HG03378 (cell line): Measurements from ENCODE around the gene DCLK1.

Experiments
- ATAC-seq: cut with Tn5 transposase; IDR thresholded peaks from one replicate; pipeline ENCODE4 v1.9.1; 2021; ENCODE audit warnings: mild to moderate bottlenecking, moderate library complexity; ENCODE audit not compliant: unreplicated experiment

Gene DCLK1

DNA sequence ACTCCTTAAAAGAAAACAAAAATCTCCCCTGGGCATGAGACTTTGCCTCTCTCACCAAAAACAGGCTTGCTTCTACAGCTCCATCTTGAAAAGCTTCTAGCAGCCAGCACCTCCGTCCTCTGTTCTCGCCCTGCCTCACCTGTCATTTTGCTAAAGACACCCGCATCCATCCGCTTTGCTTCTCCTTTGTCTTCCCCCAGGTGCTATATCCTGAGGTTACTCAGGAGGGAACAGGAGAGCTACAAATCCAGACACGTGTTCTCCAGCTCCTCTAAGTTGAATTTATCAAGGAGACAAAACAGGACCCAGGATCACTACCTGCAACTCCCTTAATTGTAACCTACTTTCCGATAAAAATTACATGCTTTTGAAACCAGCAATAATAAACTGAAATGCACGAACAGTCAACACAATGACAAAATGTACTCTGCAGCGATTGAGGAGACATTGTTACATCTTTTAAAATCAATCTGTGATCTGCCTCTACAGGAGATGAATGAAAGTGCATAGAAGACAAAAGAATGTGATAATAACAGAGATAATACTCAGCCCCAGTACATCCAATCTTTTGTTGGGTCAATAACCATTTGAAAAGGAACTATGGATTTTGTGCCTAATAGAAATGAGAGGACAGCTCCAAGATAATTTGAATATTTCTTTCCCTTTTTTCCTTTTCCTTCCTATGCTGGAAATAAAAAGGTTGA, 221.2 kb downstream of the DCLK1 start:
- no peak for ATAC-seq

DNA sequence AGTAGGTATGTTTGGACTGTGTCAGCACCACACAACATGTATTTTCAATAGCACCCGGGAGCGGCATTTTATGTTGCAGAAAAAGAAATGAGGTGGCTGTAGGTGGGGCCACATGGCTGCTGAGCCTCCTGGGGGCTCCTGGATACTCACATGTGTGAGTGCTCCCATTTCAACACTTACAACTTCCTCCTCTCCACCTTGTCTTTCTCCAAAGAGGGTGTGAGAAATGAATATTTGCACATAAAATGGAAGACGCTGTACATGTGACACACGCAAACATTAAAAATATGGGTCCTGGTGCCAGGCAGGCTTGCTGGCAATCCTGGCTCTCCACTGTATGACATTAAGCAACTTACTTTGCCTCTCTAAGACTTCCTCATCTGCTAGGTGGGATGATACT, 222.1 kb downstream of the DCLK1 start:
- no peak for ATAC-seq

DNA sequence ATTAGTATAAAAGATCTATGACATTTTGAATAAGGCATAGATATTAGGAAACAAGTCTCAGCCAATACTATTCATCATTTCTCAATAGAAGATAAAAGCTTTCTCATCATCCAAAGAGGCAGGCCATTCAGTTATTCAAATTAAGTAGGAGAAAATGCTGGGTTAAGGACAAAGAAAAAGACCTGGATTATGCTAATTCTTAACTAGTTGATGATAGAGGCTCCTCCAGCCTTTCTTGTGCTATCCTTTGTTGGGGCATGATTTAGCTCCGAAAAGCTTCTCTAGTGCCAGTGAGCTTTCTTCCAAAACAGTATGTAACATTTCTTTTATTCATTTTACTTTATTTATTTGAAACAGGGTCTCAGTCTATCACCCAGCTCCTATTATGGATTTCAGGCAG, 223.0 kb downstream of the DCLK1 start:
- no peak for ATAC-seq

DNA sequence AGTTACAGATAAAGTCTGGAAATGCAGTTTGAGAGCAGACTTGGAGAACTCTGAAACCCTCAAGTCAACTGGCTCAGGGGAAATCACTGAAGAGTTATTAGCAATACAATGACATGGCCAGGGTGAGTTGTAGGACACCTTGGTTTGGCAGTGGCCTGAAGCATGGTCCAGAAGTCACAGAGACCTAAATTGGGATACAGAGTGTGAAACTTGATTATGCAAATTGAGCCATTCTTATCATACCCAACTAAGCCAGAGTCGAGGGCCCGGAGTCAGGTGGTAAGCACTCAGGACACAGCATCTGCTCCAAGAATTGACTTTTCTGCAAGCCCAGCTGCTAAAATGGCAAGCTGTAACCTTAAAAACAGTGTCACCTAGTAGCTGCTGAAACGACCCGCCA, 224.5 kb downstream of the DCLK1 start:
- ATAC-seq = no peak

DNA sequence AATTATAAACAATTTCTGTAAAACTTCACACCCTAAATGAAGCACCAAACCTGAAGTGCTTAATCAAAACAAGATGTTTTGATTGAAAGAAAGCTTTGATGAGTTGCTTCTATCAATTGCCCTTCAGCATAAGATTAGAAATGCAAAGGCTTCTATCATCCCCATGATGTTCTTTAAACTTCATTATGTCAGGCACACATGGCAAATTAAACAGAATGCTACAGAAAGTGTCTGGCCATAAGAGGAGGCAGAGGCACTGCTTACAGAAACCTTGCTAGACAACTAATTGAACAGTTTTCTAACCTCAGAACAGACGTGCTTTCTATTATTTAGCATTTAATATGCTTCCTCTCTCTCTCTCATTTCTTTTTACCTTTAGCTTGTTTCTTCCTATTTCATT, 228.1 kb downstream of the DCLK1 start:
- ATAC-seq = no peak

DNA sequence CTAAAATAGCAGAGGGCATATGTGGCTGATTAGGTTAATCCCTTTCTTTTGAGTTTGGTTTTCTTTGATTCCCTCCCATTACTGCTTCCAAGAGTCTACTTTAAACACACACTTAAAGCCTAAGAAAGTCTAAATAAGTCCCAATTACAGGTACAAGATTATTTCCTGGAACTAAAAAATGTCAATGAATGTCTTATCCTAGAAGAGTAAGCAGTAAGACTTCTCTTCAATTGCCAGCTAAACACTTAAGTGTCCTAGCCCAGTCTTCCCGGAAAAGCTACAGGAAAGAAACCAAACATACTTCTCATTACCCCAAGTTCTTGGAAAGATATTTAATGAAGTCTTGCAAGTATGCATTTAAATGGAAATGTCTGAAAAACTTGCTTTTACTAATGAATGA, 233.1 kb downstream of the DCLK1 start:
- no peak for ATAC-seq

DNA sequence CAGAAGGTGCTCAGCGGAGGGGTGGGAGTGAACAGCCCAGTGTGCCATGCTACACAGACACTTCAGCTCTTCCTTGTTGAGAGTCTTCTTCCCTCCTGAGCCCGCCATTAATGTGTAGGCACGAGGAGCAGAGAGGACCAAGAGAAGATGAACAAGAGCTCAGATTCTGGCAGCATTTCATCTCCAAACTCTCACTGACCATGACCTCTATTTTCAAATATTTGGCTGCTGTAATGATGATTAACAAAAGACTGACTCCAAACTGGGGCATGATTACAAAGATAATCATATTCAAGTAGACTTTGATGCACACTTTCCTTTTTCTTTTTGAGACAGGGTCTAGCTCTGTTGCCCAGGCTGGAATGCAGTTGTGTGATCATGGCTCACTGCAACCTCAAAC, 236.5 kb downstream of the DCLK1 start:
- no peak for ATAC-seq

DNA sequence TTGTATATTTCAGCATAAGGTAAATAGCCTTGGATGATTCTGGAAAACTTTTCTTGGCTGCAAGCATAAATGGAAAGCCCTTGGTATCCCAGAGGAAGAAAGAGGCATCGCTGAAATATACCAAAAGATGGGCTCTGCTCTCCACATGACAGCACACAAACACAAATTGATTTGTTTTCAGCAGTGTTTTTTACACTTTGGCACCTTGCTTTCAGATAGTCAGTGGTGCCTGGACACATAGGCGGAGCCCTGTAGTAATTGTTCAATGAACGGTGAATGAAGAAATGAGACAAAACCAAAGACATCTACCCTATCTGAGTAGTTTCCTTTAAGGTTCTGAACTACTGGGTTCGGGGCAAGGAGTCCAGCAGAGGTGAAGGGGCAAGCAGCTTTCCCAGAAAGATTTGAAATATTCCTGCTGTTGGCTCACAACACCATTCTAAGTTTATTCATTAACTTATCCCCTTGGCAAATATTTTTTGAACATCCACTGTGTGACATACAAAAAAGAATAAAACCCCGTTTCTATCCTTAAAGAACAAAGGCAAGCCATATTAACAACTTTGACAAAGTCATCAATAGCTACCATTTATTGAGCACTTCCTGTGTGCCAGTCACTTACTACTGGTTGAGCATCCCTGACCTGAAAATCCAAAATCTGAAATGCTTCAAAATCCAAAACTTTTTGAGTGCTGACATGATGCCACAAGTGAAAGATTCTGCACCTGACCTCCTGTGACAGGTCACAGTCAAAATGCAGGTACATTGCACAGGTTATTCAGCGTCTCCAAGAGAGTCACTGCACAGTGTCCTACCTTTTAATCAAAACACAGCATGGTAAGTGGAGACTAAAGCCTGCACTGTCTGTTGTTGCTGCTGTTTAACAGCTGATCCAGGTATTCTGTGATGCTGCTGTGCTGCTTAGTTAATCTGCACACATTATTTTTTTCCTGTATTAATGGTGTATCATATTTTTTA, 238.1 kb downstream of the DCLK1 start:
- ATAC-seq = no peak

DNA sequence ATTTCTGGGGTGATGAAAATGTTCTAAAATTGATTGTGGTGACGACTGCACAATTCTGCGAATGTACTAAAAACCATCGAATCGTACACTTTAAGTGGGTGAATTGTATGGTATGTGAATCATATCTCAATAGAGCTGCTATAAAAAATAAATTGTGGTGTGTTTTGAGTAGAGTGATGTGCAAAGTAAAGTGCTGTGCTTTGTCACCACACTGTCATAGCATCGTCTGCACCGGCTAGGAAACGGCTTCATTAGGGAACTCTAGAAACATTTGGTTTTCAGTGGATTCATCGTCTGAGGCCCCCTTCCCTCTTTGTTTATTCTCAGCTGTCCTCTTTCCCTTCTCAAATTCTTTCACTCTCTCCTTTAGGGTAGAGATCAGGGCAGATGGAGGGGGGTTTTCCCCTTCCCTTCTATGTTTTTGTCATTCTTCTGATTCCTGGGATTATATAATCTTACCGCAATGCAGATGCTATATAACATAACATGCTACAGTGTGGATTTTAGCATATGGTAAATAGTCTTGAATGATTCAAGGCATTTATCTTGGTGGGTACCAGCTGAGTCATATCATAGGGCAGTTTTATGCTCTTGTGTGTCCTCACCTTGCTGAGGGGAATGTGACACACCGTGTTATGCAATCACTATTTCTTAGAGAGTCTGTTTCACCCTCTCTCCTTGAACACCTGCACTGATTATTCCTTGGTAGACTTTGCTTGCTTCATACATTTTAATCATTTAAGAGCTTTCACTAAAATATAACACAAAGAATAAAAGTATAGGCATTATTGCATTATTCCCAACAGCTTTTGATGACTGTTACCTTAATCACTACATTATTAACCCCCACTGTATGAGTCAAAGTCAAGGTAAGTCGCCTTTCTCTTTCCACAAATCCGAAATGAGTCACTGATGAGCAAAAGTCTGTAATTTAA, 239.4 kb downstream of the DCLK1 start:
- no peak for ATAC-seq

DNA sequence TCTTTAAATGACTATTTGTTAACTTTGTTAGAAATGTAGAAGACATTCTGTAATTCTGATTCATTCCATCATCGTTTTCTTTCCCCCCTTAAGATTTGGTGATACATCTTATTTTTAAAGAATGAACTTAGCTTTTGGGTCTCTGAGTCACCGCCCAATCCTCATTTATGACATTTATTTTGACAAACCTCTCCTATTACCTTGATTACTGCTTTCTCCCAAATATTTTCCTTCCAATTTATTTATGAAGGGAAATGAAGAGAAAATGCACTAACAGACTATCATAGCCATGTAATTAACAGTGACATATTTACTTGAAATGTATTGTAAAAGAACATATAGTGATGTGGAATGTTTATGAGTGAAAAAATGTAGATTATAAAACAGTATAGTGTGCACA, 241.6 kb downstream of the DCLK1 start:
- ATAC-seq = no peak

DNA sequence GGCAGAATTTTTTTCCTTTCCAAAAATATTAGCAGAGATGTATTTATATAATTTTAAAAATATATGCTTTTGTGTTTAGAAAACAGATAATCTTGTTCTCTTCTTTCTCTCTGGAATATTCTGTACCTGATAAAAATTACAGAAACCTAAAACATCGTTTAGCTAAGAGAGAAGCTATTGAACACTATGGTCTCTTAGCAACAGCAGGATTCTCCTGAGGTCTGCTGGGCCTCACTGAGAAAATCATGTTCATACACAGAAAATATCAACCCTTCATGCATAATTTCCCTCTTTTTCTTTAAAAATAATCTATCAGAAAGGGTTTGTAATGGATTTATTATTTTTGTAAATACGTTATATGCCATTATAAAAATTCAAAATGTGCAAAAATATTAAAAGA, 242.2 kb downstream of the DCLK1 start:
- ATAC-seq = no peak

DNA sequence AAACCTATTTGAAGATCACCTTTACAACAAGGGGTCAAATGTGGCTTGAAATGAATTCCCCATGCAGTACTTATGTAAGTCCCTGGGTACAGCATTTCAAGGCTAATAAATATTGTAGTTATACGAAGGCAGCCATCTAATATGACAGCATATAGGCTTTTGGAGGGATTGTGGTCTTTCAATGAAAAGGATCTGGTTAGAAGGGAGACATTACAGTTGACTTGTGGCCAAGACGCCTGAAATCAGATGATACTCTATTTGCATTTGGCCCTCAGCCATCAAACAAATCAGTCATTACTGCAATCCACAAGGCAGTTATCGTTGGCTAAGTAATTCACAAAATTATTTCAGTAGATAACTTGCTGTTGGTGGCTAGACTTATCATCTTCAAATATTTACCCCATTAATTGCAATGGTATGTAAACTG, 242.7 kb downstream of the DCLK1 start:
- ATAC-seq = no peak

DNA sequence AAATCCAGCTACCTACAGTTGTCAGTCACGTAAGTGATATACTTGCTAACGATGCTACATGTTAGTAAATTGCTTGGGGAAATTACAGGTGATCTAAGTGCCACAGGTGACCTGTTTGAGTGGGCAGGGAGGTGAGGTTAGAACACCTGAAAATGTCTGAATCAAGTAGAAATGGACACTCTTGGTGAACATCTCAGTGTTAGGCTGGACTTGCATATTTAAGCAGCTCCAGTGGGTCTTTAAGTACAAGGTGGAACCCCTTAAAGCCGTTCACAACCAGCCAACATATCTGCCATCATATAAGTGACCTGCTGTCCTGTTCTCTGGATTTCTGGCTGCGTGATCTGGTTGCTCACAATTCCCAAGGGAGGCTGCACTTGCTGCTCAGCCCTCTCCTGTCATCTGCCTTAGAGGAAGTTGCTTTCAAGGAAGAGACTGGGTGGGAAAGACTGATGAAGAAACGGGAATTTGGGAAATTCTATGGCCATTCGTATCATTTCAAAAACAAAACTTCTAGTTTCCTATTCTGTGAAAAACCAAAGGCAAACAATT, 244.0 kb downstream of the DCLK1 start:
- ATAC-seq = no peak

DNA sequence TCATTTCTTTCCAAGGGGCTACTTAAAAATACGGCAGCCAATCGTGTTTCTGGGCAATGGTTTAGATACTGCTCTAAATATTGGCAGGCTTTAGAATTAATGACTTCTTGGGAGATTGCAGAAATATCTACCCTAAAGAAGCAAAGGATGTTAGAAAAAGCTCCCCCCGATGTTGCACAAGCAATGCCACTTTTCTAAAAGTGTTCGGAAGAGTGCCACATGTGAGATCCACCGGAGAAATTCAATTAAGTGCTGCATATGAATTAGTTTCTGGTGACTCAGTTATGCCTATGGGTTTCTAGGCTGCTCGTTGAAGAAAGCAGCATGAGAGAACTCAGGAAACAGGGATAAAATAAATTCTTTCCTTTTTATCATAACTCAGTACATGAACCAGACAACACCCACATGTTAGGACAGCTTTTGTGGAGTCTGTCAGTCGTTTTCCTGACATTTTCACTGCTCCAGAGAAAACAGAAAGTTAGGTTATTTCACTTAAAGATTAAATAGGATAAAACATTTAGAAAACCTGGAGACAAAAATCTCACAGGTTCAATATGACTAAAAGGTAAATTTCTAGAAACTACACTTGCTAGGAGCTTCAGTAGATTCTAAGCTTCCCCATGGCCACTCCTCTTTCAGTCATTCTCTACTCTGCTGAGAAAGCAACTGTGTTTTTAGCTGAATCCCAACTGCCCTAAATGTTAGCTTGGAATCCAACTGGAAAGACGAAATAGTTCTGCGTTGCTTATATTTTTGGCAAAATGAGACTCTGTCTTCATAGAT, 244.7 kb downstream of the DCLK1 start:
- no peak for ATAC-seq

DNA sequence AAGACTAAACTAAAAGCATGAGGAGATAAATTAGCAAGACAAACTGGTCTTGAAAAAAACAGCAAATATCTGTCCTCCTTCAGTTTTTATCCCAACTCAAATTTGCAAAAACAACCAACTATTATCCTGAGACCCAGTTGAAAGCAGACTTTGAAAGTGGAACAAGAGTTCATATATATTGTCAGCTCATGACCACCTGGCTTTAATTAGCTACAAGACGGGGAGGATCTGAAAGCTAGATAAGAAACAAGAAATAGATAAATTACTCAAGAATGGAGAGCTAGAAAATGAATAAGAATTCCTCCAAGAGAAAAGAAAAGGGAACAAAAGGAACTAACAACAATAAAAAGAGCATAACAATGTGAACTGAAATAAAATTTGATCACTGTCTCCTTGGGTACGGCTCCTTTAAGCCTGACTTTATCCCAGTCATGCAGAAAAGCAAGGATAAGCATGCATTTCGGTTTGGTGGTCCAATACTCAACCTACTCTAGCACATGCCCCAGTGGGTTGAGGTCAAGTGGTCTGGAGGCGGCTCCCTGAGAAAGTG, 246.9 kb downstream of the DCLK1 start:
- ATAC-seq = no peak

DNA sequence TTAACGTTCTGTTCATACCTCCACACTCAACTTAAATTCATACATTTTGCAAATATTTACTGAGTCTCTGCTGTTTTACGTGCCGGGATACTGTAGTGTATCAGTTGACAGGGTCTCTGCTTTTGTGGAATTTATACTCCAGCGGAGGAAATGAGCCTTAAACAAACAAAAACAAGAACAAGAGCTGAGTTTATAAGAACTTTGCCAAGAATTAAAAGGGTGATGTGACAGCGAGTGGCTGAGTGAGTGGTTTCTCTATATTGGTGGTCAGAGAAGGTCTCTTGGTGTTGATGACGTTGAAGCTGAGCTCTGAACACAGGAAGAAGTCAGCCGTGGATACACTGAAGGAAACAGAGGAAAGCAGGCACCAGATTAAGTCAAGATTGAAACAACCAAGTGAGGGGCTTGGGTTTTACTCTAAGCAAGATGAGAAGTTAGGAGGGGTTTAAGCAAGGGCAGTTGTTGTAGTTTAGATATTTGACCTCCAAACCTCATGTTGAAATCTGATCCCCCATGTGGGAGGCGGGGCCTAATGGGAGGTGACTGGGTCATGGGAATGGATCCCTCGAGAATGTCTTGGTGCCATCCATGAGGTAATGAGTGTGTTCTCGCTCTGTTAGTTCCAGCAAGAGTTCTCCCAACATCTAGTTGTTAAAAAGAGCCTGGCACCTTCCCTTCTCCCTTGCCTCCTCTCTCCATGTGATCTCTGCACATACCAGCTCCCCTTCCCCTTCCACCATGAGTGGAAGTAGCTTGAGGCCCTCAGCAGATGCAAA, 248.3 kb downstream of the DCLK1 start:
- no peak for ATAC-seq

DNA sequence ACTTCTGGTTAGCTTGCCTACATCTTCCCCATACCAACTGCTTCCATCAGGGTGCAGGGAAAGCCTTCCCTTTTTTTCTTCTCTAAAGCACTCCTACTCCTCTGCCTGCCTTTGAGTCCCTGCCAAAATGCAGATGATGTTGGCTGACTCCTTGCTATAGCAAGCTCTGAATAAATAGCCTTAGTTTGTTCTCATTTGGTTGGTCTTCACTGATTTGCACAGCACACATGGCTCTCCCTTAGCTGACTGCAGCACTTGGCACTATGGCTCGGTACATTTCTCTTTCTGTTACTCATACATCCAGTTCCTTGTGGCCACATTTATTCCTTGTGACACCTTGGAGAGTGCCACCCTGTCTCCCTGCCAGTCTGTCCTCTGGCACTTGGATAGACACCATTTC, 249.8 kb downstream of the DCLK1 start:
- ATAC-seq = no peak

DNA sequence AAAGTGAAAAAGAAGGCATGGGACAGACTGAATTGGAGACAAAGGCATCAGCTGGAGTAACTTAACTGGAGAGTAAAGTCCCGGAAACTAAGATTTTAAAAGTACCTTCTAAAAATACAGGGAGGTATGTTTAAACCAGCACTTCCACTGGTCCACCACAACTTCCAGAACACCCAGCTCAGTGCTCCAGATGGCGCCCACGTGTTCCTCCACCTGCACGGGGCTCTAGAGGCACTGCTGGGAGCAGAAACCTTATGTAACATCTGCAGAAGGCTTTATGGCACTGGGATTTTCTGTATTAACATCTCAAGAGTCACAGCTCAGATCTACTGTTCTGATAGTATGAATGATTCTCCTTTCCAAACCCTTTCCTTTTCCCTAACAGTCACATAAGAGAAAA, 252.1 kb downstream of the DCLK1 start:
- no peak for ATAC-seq

DNA sequence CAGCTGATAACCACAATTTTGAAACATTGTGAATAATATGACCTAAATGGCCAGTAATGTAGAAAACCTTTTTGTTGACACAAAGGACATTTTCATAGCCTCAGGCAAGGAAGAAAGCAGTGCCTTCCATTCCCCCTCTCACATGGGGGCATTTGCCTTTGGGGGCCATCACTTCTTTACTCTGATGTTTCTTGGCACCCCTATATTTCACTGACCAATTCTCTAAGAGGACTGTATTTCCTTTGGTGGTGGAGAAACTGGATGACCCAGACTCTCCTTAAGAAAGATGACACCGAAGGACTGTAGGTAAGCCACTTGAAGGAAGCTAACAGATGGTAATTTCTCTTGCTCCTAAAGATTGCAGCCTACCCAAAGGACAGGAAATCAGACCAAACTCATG, 254.6 kb downstream of the DCLK1 start:
- ATAC-seq = no peak
